Keratinocyte (primary cell): ENCODE data around the gene BNC2. TPM values are rescaled to one million over a fixed set of nuclear protein-coding genes. Genes with fewer than 3 reads are reported as not detected.

Experiments used
- DNase-seq: peaks from one replicate; pipeline ENCODE4 v3.0.0-alpha.2; 2011; ENCODE audit warnings: low read depth, missing footprints, low spot score
- FAIRE-seq: peaks from 2 replicates; lab custom pipeline; 2011; peaks lifted over from hg19 to GRCh38; lab: Jason Lieb, UNC
- H2AFZ ChIP-seq: 2 replicates; pipeline ENCODE4 v1.6.0; 2012; ENCODE audit warnings: low read length, control low read depth, inconsistent platforms; ENCODE audit not compliant: control insufficient read depth
- H3K27ac ChIP-seq: 2 replicates; pipeline ENCODE4 v1.5.1; 2011; ENCODE audit warnings: low read length; ENCODE audit not compliant: control insufficient read depth, insufficient read depth
- H3K27me3 ChIP-seq: 3 replicates; pipeline ENCODE4 v1.6.0; 2011; ENCODE audit warnings: low read length; ENCODE audit not compliant: control insufficient read depth, insufficient read depth; ENCODE audit errors: extremely low read depth
- H3K36me3 ChIP-seq, 2 experiments: 2 replicates in 1 of 2; 3 replicates in 1 of 2; pipeline ENCODE4 v1.5.1; 2011; ENCODE audit warnings: low read length in 2 of 2, mild to moderate bottlenecking in 1 of 2; ENCODE audit not compliant: control insufficient read depth in 2 of 2, insufficient read depth in 2 of 2; ENCODE audit errors: extremely low read depth in 1 of 2
- H3K4me1 ChIP-seq: 3 replicates; pipeline ENCODE4 v1.5.1; 2011; ENCODE audit warnings: low read length; ENCODE audit not compliant: control insufficient read depth, insufficient read depth; ENCODE audit errors: extremely low read depth
- H3K4me2 ChIP-seq: 3 replicates; pipeline ENCODE4 v1.6.0; 2011; ENCODE audit warnings: low read depth, low read length; ENCODE audit not compliant: control insufficient read depth, insufficient read depth; ENCODE audit errors: extremely low read depth
- H3K4me3 ChIP-seq, 3 experiments: fragments of 200-600 bp in 1 of 3; sonication (generic) in 1 of 3; 2 replicates in 2 of 3; 3 replicates in 1 of 3; pipeline ENCODE4 v1.5.1; 2011 to 2016; ENCODE audit warnings: low read length in 3 of 3, mild to moderate bottlenecking in 3 of 3, control low read depth in 2 of 3, inconsistent platforms in 1 of 3, low read depth in 1 of 3, mixed read lengths in 1 of 3, mixed run types in 1 of 3, moderate library complexity in 1 of 3; ENCODE audit not compliant: control insufficient read depth in 2 of 3, insufficient read depth in 2 of 3; ENCODE audit errors: extremely low read depth in 1 of 3
- H3K79me2 ChIP-seq: 2 replicates; pipeline ENCODE4 v1.6.0; 2012; ENCODE audit warnings: low read length; ENCODE audit not compliant: control insufficient read depth, insufficient read depth
- H3K9ac ChIP-seq: 3 replicates; pipeline ENCODE4 v1.6.0; 2011; ENCODE audit warnings: low read length; ENCODE audit not compliant: control insufficient read depth, insufficient read depth; ENCODE audit errors: extremely low read depth
- H3K9me1 ChIP-seq: 3 replicates; pipeline ENCODE4 v1.6.0; 2011; ENCODE audit warnings: low read length; ENCODE audit not compliant: control insufficient read depth, insufficient read depth; ENCODE audit errors: extremely low read depth
- H3K9me3 ChIP-seq: 2 replicates; pipeline ENCODE4 v1.5.1; 2012; ENCODE audit warnings: low read depth, low read length; ENCODE audit not compliant: control insufficient read depth
- H4K20me1 ChIP-seq: 3 replicates; pipeline ENCODE4 v1.6.0; 2011; ENCODE audit warnings: low read length; ENCODE audit not compliant: control insufficient read depth, insufficient read depth; ENCODE audit errors: extremely low read depth
- EZH2 ChIP-seq: IDR thresholded peaks from one replicate; pipeline ENCODE4 v1.6.1; 2012; ENCODE audit warnings: inconsistent platforms, mild to moderate bottlenecking, low read length, moderate library complexity
- dilution Hi-C: fragments of 300-500 bp; cut with MboI; formaldehyde crosslinking; loops from one replicate; pipeline ENCODE4 v1.7.0; 2020; ENCODE audit warnings: low sequenced_read_pairs; ENCODE audit not compliant: extremely low pct_ligation_motif_present
- polyA plus RNA-seq, 5 experiments: library from polyadenylated mRNA; depleted of rRNA in 3 of 5; stranded (reverse) in 3 of 5; stranded (forward) in 1 of 5; unstranded in 1 of 5; fragments of >200 nt; gene quantifications; 1 replicate in 1 of 5; 2 replicates in 3 of 5; 3 replicates in 1 of 5; pipeline versions ENCODE4 v1.2.1 to v1.2.3, GENCODE V29; 2011 to 2012; ENCODE audit warnings: missing spikeins in 2 of 5, low read depth in 1 of 5, low replicate concordance in 1 of 5
- TF ChIP-seq, protein P1 (sequence below), 3 experiments: IDR thresholded peaks in 1 of 3; conservative IDR thresholded peaks in 1 of 3; optimal IDR thresholded peaks in 1 of 3; 2 replicates in 2 of 3; 3 replicates in 1 of 3; pipeline versions ENCODE3 to v1.5.1; 2011; ENCODE audit warnings: low read length in 3 of 3, mild to moderate bottlenecking in 3 of 3, moderate library complexity in 2 of 3, control low read depth in 1 of 3, inconsistent platforms in 1 of 3; ENCODE audit not compliant: insufficient read depth in 2 of 3; ENCODE audit errors: extremely low read depth in 1 of 3

BNC2 gene
- polyA plus RNA-seq, 1 donor (not counting 4 experiments of a cell fraction or from before 2014, with no cell fraction given) = 1.1 TPM

- H3K9me3 ChIP-seq = no peaks in the 10 kb centered on the region
- H3K9ac ChIP-seq = peak overlapping the region; percentile 82
- FAIRE-seq = peak; percentile 49
- TF ChIP-seq, protein P1, sequence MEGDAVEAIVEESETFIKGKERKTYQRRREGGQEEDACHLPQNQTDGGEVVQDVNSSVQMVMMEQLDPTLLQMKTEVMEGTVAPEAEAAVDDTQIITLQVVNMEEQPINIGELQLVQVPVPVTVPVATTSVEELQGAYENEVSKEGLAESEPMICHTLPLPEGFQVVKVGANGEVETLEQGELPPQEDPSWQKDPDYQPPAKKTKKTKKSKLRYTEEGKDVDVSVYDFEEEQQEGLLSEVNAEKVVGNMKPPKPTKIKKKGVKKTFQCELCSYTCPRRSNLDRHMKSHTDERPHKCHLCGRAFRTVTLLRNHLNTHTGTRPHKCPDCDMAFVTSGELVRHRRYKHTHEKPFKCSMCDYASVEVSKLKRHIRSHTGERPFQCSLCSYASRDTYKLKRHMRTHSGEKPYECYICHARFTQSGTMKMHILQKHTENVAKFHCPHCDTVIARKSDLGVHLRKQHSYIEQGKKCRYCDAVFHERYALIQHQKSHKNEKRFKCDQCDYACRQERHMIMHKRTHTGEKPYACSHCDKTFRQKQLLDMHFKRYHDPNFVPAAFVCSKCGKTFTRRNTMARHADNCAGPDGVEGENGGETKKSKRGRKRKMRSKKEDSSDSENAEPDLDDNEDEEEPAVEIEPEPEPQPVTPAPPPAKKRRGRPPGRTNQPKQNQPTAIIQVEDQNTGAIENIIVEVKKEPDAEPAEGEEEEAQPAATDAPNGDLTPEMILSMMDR (optimal IDR thresholded peaks at IDR 0.05 in 1 of 3, IDR thresholded peaks at IDR 0.05 in 1 of 3, conservative IDR thresholded peaks at IDR 0.05 in 1 of 3; ENCODE audit: extremely low read depth in 1 of 3, insufficient read depth in 2 of 3, low read length in 3 of 3) = no peak
- H3K4me1 ChIP-seq = peaks cover 8% of the 10 kb centered on the region
- no peak for DNase-seq
- peak overlapping the region; percentile 84 for H2AFZ ChIP-seq
- H3K9me1 ChIP-seq = no peaks in the 10 kb centered on the region
- no peaks in the 10 kb centered on the region for H4K20me1 ChIP-seq
- no peaks in the 10 kb centered on the region for H3K27me3 ChIP-seq
- dilution Hi-C loops = no loop called here
- H3K27ac ChIP-seq = peak overlapping the region; percentile 66
- H3K79me2 ChIP-seq = no peaks in the 10 kb centered on the region
- H3K36me3 ChIP-seq = no peaks in the 10 kb centered on the region
- H3K4me2 ChIP-seq = peak overlapping the region; percentile 88
- peak overlapping the region; percentile 50 to 79 (median 69) for H3K4me3 ChIP-seq
These were observed 142.9 kb downstream of the BNC2 start for GRCh38 chr9:16727452-16728136.

DNA sequence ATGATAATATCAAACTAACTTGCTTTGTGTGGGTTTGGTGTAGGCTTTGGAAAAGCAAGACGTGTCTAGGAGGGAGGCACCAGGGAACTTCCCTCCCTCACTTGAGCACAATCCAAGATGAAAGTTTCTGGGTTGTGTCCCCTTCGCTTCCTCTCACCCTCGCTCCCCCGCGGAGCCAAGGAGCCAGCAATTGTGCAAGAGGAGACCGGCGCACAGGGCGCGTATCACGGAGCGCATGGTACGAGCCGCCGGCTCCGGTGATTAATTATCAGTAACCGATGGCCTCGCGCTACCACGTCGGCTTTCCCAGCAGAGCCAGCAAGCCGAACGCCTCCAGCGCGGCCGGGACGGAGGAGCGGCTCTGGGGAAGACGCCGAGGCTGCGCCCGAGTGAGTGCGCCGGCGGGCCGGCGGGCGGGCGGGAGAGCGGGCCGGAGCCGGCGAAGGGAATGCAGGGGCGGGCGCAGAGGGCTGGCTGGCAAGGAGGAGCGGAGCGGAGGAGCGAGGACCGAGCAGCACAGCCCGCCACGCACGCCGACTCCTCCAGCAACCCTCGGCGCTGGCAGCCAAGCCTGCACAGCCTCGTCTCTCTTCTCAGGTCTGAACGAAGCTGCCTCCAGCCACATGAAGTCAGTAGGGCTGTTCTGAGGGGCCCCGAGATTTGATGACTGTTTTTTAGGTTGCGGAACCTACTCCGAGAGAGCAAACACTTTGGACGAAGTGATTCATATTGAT, 143.6 kb downstream of the BNC2 start:
- DNase-seq (no peak), FAIRE-seq (peak; percentile 49)
- Histone ChIP-seq H3K79me2 (no peaks in the 10 kb centered on the region), H3K4me2 (peak overlapping the region; percentile 88), H3K9me1 (peaks cover 3% of the 10 kb centered on the region), H3K27ac (peak overlapping the region; percentile 66), H3K4me3 (peak overlapping the region; percentile 50 to 79 (median 69)), H3K27me3 (no peaks in the 10 kb centered on the region), H3K9me3 (no peaks in the 10 kb centered on the region), H3K36me3 (no peaks in the 10 kb centered on the region), H3K4me1 (peaks cover 8% of the 10 kb centered on the region), H3K9ac (peak overlapping the region; percentile 82), H4K20me1 (no peaks in the 10 kb centered on the region), H2AFZ (peak overlapping the region; percentile 84)
- no peak for TF ChIP-seq EZH2
- TF ChIP-seq, protein P1 (optimal IDR thresholded peaks at IDR 0.05 in 1 of 3, IDR thresholded peaks at IDR 0.05 in 1 of 3, conservative IDR thresholded peaks at IDR 0.05 in 1 of 3; ENCODE audit: extremely low read depth in 1 of 3, insufficient read depth in 2 of 3, low read length in 3 of 3) = no peak
- dilution Hi-C loops = no loop called here
